ENCODE measurements around the gene HSD3B2. TPM values are rescaled to one million over a fixed set of nuclear protein-coding genes. Genes with fewer than 3 reads are reported as not detected.

HSD3B2 gene
- total and polyA plus RNA-seq, 10 donors: 0.06 TPM; not detected in 9

GRCh38 chr1:119419109-119419508, 4.2 kb downstream of the HSD3B2 start:
- intact Hi-C loops (cut with DNase I; ENCODE audit: low total_unique reads): no loop called here
- Histone ChIP-seq H3K36me3 (no peaks in the 10 kb centered on the region), H3K27me3 (replicated peaks in 1 of 7) (no peaks in the 10 kb centered on the region), H3K9me3 (no peaks in the 10 kb centered on the region), H3K4me3 (no peak overlapping the region), H3K4me1 (no peaks in the 10 kb centered on the region), H3K27ac (no peak overlapping the region)
- 89 to 96% (median 91%) methylated on average over 5 of the region's 5 CpGs for WGBS, 5 donors
- no peak for DNase-seq
- no peak for TF ChIP-seq POLR2A (IDR thresholded peaks at IDR 0.05)
- no peak for TF ChIP-seq CTCF (IDR thresholded peaks at IDR 0.05 in 8 of 11, conservative IDR thresholded peaks at IDR 0.05 in 3 of 11)
- TF ChIP-seq POLR2AphosphoS5 (IDR thresholded peaks at IDR 0.05): no peak

- Histone ChIP-seq H3K36me3 (no peaks in the 10 kb centered on the region), H3K9me3 (no peaks in the 10 kb centered on the region), H3K27ac (no peak overlapping the region), H3K4me3 (no peak overlapping the region), H3K4me1 (no peaks in the 10 kb centered on the region), H3K27me3 (replicated peaks in 1 of 7) (no peaks in the 10 kb centered on the region)
- no peak for DNase-seq
- no peak for TF ChIP-seq CTCF (IDR thresholded peaks at IDR 0.05 in 8 of 11, conservative IDR thresholded peaks at IDR 0.05 in 3 of 11)
- TF ChIP-seq POLR2A (IDR thresholded peaks at IDR 0.05): no peak
- no peak for TF ChIP-seq POLR2AphosphoS5 (IDR thresholded peaks at IDR 0.05)
- intact Hi-C loops (cut with DNase I; ENCODE audit: low total_unique reads): no loop called here
Observed at GRCh38 chr1:119420638-119421037, 5.7 kb downstream of the HSD3B2 start.

GRCh38 chr1:119422631-119423030, 7.7 kb downstream of the HSD3B2 start:
- intact Hi-C loops (cut with DNase I; ENCODE audit: low total_unique reads): no loop called here
- no peaks in the 10 kb centered on the region for H3K4me1 ChIP-seq
- H3K27me3 ChIP-seq (replicated peaks in 1 of 7): no peaks in the 10 kb centered on the region
- no peaks in the 10 kb centered on the region for H3K36me3 ChIP-seq
- no peaks in the 10 kb centered on the region for H3K9me3 ChIP-seq
- H3K27ac ChIP-seq: no peak overlapping the region
- no peak for DNase-seq
- TF ChIP-seq CTCF (IDR thresholded peaks at IDR 0.05 in 8 of 11, conservative IDR thresholded peaks at IDR 0.05 in 3 of 11): no peak
- TF ChIP-seq POLR2AphosphoS5 (IDR thresholded peaks at IDR 0.05): no peak
- TF ChIP-seq POLR2A (IDR thresholded peaks at IDR 0.05): no peak
- no peak overlapping the region for H3K4me3 ChIP-seq

GRCh38 chr1:119428991-119429390, 14.0 kb downstream of the HSD3B2 start:
- intact Hi-C loops (cut with DNase I; ENCODE audit: low total_unique reads): no loop called here

More at GRCh38 chr1:119428991-119429390, 14.0 kb downstream of the HSD3B2 start:
- WGBS, 5 donors: 91 to 99% (median 92%) methylated on average over 2 of the region's 2 CpGs
- TF ChIP-seq POLR2AphosphoS5 (IDR thresholded peaks at IDR 0.05) (no peak), CTCF (IDR thresholded peaks at IDR 0.05 in 8 of 11, conservative IDR thresholded peaks at IDR 0.05 in 3 of 11) (no peak), POLR2A (IDR thresholded peaks at IDR 0.05) (no peak)
- Histone ChIP-seq H3K4me1 (no peaks in the 10 kb centered on the region), H3K9me3 (no peaks in the 10 kb centered on the region), H3K27me3 (replicated peaks in 1 of 7) (peaks cover 0 to 9% (median 0%) of the 10 kb centered on the region in 7 donors), H3K4me3 (no peak overlapping the region), H3K27ac (no peak overlapping the region), H3K36me3 (no peaks in the 10 kb centered on the region)
- DNase-seq: no peak
